Measurements from ENCODE around the gene LIMS1. TPM values are rescaled to one million over a fixed set of nuclear protein-coding genes. Genes with fewer than 3 reads are reported as not detected.
A peak's percentile ranks its signal among the peaks of the same experiment; 100 is the strongest.

Gene LIMS1
- total and polyA plus RNA-seq, 2 of the 13 experiments (the other 11 are each of a cell fraction or from before 2014, with no cell fraction given): 38.3 to 49.6 TPM

- TF ChIP-seq, protein P1, sequence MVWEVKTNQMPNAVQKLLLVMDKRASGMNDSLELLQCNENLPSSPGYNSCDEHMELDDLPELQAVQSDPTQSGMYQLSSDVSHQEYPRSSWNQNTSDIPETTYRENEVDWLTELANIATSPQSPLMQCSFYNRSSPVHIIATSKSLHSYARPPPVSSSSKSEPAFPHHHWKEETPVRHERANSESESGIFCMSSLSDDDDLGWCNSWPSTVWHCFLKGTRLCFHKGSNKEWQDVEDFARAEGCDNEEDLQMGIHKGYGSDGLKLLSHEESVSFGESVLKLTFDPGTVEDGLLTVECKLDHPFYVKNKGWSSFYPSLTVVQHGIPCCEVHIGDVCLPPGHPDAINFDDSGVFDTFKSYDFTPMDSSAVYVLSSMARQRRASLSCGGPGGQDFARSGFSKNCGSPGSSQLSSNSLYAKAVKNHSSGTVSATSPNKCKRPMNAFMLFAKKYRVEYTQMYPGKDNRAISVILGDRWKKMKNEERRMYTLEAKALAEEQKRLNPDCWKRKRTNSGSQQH (CRISPR knock-in tag; IDR thresholded peaks at IDR 0.05; ENCODE audit: low read depth): peak; percentile 53; the same call in 1 of the 2 replicates
- peak; percentile 69; the same call in 1 of the 2 replicates for TF ChIP-seq ZNF235 (CRISPR knock-in tag; IDR thresholded peaks at IDR 0.05; ENCODE audit: borderline replicate concordance)
- no peak for TF ChIP-seq PCBP2 (optimal IDR thresholded peaks at IDR 0.05; ENCODE audit: low read depth, low read length, poor library complexity, severe bottlenecking)
- TF ChIP-seq ZBTB21 (CRISPR knock-in tag; IDR thresholded peaks at IDR 0.05): peak; percentile 28; the same call in 1 of the 2 replicates
- no peak for TF ChIP-seq TEAD2 (CRISPR knock-in tag; IDR thresholded peaks at IDR 0.05)
- TF ChIP-seq ZNF317 (CRISPR knock-in tag; IDR thresholded peaks at IDR 0.05): peak; percentile 88
- peak; percentile 83 for TF ChIP-seq MED1 (CRISPR knock-in tag; IDR thresholded peaks at IDR 0.05)
- TF ChIP-seq, protein P2, sequence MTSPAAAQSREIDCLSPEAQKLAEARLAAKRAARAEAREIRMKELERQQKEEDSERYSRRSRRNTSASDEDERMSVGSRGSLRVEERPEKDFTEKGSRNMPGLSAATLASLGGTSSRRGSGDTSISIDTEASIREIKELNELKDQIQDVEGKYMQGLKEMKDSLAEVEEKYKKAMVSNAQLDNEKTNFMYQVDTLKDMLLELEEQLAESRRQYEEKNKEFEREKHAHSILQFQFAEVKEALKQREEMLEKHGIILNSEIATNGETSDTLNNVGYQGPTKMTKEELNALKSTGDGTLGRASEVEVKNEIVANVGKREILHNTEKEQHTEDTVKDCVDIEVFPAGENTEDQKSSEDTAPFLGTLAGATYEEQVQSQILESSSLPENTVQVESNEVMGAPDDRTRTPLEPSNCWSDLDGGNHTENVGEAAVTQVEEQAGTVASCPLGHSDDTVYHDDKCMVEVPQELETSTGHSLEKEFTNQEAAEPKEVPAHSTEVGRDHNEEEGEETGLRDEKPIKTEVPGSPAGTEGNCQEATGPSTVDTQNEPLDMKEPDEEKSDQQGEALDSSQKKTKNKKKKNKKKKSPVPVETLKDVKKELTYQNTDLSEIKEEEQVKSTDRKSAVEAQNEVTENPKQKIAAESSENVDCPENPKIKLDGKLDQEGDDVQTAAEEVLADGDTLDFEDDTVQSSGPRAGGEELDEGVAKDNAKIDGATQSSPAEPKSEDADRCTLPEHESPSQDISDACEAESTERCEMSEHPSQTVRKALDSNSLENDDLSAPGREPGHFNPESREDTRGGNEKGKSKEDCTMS (CRISPR knock-in tag; conservative IDR thresholded peaks at IDR 0.05): peak; percentile 58; the same call in 1 of the 2 replicates
- no peak for TF ChIP-seq ZNF496 (CRISPR knock-in tag; IDR thresholded peaks at IDR 0.05; ENCODE audit: insufficient replicate concordance)
- peak; percentile 17; the same call in 1 of the 2 replicates for TF ChIP-seq HNF4A (CRISPR knock-in tag; IDR thresholded peaks at IDR 0.05)
- TF ChIP-seq, protein P3, sequence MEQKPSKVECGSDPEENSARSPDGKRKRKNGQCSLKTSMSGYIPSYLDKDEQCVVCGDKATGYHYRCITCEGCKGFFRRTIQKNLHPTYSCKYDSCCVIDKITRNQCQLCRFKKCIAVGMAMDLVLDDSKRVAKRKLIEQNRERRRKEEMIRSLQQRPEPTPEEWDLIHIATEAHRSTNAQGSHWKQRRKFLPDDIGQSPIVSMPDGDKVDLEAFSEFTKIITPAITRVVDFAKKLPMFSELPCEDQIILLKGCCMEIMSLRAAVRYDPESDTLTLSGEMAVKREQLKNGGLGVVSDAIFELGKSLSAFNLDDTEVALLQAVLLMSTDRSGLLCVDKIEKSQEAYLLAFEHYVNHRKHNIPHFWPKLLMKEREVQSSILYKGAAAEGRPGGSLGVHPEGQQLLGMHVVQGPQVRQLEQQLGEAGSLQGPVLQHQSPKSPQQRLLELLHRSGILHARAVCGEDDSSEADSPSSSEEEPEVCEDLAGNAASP (CRISPR knock-in tag; IDR thresholded peaks at IDR 0.05; ENCODE audit: borderline replicate concordance): peak; percentile 59; the same call in 1 of the 2 replicates
- 0 out of 2 replicates have a peak, but pooled peaks have one; percentile 61 for TF ChIP-seq AKAP8 (CRISPR knock-in tag; IDR thresholded peaks at IDR 0.05)
- TF ChIP-seq ZBTB1 (CRISPR knock-in tag; IDR thresholded peaks at IDR 0.05; ENCODE audit: borderline replicate concordance): no peak; the same call in 1 of the 2 replicates
- TF ChIP-seq, protein P4, sequence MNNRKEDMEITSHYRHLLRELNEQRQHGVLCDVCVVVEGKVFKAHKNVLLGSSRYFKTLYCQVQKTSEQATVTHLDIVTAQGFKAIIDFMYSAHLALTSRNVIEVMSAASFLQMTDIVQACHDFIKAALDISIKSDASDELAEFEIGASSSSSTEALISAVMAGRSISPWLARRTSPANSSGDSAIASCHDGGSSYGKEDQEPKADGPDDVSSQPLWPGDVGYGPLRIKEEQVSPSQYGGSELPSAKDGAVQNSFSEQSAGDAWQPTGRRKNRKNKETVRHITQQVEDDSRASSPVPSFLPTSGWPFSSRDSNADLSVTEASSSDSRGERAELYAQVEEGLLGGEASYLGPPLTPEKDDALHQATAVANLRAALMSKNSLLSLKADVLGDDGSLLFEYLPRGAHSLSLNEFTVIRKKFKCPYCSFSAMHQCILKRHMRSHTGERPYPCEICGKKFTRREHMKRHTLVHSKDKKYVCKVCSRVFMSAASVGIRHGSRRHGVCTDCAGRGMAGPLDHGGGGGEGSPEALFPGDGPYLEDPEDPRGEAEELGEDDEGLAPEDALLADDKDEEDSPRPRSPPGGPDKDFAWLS (CRISPR knock-in tag; IDR thresholded peaks at IDR 0.05; ENCODE audit: borderline replicate concordance): no peak
- peak; percentile 76; the same call in 1 of the 2 replicates for TF ChIP-seq HOXA5 (CRISPR knock-in tag; IDR thresholded peaks at IDR 0.05)
- TF ChIP-seq PAF1 (CRISPR knock-in tag; IDR thresholded peaks at IDR 0.05): no peak
- peak; percentile 74; the same call in 1 of the 2 replicates for TF ChIP-seq ZFP1 (CRISPR knock-in tag; IDR thresholded peaks at IDR 0.05)
- TF ChIP-seq ZNF552 (CRISPR knock-in tag; IDR thresholded peaks at IDR 0.05; ENCODE audit: borderline replicate concordance): peak; percentile 97
- TF ChIP-seq SATB2 (CRISPR knock-in tag; IDR thresholded peaks at IDR 0.05): no peak
- TF ChIP-seq, protein P5, sequence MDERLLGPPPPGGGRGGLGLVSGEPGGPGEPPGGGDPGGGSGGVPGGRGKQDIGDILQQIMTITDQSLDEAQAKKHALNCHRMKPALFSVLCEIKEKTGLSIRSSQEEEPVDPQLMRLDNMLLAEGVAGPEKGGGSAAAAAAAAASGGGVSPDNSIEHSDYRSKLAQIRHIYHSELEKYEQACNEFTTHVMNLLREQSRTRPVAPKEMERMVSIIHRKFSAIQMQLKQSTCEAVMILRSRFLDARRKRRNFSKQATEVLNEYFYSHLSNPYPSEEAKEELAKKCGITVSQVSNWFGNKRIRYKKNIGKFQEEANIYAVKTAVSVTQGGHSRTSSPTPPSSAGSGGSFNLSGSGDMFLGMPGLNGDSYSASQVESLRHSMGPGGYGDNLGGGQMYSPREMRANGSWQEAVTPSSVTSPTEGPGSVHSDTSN (CRISPR knock-in tag; IDR thresholded peaks at IDR 0.05): no peak
- TF ChIP-seq NFE2 (CRISPR knock-in tag; IDR thresholded peaks at IDR 0.05): no peak
- no peak for TF ChIP-seq ZNF17 (CRISPR knock-in tag; IDR thresholded peaks at IDR 0.05)
These were observed at the start of gene LIMS1 (continued) for GRCh38 chr2:108533832-108534583.
